HG03280 (cell line): Measurements from ENCODE around the gene GLRX5.

ENCODE experiments used
- ATAC-seq: cut with Tn5 transposase; IDR thresholded peaks from one replicate; pipeline ENCODE4 v1.9.1; 2021; ENCODE audit warnings: mild to moderate bottlenecking, moderate library complexity; ENCODE audit not compliant: unreplicated experiment

Gene GLRX5

DNA sequence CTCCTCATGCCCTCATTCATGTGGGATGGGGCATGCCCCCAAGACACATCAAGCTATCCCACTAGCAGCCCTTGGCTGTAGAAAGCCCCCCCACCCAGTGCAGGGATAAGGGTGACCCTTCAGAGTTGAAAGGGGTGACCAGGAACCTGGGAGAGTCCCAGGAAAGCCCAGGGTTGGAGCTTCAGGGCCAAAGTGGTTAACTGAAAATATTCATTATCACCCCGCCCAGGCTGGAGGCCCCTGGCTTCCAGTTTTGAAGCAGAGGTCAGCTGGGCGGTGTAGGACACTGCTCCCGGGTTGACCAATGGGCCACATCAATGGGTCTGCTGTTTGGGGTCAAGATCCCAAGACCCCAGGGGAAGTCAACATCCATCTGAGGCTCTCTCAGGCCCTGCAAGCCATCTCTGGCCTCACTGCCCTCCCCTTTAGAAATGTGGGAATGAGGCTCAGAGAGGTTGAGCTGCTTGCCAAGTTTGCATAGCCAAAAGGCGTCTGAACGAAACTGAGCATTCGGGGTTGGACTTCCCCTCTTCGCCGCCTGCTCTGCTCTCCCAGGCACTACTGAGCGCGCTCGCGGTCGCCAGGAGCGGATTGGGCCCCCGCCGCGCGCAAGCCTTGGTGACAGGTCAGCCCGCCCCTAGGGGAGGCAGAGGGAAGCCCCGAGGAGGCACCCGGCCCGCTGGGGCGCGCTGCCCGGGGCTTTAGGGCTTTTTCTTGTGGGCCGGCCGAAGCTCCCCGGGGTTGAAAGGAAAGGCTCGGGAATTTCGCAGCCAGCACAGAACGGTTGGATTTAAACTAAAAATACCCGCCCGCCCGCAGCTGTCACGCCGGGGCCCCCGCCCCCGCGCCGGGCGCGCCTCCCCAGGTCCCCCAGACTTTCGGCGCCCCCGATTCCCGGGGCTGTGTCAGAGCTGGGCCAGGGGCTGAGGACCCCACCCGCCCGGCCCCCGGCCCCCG is 19.0 kb upstream of the GLRX5 start:
- peak; percentile 79 for ATAC-seq

DNA sequence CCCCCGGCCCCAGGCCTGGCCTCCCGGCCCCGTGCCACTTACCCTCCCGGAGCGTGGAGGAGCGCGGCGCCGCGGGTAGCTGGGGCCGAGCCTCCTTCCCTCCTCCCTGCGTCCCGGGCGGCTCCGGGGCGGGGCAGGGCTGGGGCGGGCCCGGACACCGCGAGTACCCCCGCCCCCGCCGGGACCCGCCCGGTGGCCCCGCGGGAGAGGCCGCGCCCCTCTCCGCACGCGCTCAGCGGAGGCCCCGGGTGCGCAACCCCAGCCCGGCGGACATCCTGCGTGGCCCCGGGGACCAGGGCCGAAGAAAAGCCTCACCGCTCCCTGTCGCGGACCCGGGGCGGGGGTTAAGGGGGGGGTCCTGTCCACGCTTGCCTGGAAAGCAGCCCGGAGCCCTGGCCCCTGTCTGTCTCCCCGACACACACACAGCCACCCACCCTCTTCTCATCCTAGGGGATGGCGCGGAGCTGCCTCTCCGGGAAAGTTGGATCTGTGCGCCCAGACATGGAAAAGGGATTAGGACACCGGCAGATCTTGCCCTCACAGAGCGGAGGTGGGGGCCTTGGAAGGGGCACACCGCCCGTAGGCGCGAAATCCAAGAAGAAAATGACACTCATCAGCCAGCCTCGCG is 18.2 kb upstream of the GLRX5 start, which contains the start of gene SYNE3:
TSS of gene SYNE3 (minus strand) at position 97 of the 628 bp plus-strand sequence. CDS start 40,829 bp downstream, outside the sequence.
- peak; percentile 46 for ATAC-seq

DNA sequence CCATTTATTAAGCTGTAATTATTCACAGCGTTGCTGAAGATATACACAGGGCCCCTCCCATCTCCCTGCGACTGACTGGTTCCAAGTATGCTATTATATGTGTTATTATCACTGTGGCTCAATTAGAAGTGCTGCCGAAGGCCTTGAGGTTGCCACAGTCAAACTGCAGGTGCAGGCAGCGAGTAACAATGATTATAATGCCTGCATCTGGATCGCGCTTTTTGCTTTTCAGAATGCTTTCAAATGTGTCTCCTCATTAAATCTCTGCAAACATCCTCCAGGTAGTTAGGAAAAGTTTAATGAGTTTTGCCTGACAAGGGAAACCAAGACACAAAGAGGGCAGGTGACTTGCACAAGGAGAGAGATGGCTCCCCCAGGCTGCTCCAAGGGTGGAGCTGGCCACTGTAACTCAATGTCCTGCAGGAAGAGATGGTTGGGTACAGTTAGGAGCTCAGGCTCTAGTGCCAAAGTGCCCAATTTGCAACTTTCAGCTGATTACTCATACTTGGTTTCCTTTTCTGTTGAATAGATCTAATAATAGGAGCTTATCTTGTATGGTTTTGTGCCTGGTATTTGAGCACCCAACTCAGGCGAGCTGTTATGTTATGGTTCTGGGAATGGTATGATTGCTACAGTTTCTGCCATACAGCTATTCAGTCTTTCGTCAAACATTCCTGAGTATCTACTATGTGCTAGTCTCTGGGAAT is 16.7 kb upstream of the GLRX5 start:
- no peak for ATAC-seq

DNA sequence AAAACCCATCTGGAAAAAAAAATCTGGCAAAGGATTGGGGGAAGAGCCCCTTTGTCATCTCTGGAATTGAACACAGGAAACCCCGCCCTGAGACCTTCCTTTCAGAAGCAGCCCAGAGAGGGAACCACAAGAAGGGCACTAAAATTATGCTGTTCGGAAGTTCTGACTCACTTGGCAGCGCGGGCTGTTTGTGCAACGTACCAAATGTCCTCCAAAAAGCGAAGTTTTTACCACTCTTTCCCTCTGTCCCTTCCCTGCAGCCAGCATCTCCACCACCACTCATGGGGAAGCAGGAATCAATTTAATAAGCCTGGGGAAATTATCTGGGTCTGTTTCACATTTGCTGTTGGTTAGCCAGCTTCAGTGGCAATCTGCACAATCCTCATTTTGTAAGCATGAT is 15.2 kb upstream of the GLRX5 start:
- ATAC-seq: no peak

DNA sequence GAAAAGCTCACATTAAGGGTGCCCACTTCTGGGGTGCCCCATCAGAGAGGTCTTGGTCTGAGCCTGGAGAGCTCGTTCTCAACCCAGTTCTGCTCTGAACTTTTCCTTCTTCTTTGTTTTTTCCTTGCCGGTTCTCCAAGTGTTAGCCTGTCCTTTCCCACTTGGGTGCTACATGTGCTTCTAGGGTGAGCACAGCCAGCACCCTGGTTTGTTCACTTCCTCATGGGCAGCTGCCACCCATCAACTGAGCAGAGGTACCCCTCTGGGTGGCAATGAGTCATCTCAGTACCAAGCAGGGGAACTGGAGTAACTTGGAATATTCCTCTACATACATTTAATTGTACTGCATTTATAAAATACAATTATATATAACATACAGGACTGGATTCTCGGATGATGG is 14.5 kb upstream of the GLRX5 start:
- no peak for ATAC-seq

DNA sequence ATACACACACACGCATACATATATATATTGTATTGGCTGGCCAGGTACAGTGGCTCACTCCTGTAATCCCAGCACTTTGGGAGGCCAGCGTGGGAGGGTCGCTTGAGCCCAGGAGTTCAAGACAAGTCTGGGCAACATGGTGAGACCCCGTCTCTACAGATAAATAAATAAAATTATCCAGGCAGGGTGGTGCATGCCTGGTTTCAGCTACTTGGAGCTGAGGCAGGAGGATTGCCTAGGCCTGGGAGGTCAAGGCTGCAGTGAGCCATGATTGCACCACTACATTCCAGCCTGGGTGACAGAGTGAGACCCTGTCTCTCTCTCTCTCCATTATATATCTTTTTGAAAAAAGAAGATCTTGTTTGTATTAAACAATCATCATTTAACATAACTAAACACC is 13.8 kb upstream of the GLRX5 start:
- no peak for ATAC-seq

DNA sequence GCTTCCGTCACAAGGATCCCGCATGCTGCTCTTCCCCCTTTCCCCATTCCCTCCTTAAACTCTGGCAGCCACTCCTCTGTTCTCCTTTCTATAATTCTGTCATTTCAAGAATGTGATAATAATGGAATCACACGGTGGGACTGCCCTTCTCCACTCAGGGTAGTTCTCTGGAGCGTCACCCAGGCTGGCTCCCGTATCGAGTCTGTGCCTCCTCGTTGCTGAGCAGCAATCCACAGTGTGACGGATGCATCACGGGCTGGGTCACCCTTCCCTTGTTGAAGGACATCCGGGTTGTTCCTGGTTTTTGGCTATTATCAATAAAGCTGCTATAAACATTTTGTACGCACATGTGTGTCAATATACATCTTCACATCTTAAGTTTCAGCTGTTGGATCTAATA is 12.7 kb upstream of the GLRX5 start:
- no peak for ATAC-seq

DNA sequence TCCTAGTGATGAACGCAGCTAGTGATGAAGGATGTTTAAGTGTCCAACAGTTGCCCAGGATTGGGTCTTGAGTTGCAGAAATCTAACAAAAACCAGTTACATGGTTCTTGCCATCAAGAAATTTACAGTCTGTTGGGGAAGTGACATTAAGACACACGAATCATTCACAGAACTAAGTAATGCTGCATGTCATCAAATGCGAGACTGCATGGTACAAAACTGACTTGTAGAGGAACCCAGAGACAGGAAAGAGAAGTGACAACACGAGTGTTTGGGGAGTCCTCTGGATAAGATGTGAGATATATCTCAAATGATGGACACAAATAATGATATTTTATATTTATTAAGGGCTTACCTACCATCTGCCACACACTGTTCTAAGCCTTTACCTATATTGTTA is 12.3 kb upstream of the GLRX5 start:
- no peak for ATAC-seq

DNA sequence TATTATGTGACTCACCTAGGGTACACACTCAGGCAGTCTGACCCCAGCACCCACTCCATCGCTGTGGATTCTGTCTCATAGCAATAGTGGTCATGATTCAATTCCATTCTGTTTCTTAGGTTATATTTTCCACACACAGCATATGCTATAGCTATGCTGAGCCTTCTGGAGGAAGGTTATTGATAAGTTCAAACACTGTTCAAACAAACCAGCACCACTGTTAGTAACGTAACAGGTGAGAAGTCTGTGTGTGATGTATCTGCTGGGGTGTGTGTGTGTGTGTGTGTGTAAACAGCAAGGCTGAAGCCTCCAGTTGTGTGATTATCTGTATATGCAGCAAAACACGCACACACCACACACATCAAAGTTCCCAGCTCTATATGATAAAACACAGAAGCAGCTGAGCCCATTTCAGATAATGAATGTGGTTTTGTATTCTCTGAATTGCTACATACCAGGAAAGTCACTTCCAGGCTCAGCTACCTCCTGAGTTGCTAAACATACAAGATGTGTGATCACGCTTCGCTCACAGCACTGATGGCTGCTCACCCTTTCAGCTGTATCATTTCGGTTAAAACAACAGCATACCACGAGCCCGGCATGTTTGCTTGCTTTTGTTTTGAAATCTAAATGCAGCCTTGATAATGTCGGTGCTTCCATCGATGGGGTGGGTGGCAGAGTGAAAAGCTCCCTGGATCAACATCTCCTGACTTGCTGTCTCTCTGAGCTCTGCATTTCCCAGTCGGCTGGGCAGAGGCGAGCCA is 11.6 kb upstream of the GLRX5 start:
- no peak for ATAC-seq

DNA sequence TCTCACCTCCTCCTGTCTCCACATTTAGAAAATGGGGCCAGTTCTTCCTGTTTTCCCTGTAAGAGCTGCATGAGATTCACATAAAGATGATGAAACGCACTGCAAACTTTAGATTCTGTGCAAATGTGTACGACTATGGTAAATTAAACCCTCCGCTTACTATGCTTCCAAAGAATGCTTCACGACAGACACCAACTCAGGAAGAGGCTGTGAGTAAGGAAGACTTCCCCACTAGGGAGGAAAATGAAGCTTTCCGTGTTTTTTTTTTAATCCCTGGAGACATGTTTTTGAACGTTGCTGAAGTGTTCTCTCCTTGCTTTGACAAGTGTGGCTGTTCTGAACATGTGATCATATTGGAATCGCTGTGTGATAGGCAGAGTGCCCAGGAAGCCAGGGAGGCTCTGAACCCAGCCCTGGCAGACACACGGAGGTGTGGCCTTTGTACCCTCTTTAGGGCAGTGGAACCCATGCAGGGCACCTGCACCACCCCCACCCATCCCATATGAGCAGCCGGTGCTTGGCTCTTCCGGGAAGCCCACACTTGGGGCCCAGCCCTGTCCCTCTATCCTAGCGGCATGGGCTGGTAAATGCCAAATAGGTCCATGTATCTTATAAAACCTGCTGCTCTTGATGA is 10.9 kb upstream of the GLRX5 start:
- no peak for ATAC-seq

DNA sequence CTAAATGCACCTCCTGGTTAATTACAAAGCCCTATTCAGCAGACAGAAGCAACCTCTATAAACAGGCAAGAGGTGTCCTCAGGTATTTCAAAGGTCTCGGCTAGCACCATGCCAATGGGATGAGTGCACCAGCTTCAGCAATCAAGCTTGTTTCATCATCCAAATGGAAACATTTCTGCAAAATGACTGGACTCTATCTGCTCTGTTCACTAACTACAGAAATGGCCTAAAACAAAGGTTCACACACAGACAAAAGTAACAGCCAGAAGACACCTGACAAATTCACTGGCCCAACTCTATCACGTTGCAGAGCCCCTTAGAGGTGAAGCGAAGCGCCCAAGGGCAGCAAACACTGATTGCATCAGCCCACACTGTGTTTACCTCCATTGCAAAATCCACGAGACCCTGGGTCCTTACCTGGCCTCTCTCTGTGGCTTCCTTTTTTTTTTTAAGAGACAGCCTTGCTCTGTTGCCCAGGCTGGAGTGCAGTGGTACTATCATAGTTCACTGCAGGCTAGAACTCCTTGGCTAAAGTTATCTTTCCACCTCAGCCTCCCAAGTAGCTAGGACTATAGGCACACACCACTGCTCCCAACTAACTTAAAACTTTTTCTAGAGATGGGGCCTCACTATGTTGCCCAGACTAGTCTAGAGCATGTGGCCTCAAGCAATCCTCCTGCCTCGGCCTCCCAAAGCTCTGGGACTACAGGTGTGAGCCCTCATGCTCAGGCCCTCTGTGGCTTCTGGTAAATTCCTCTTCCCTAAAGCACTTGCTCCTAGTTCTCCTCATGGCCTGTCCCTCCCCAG is 9.9 kb upstream of the GLRX5 start:
- ATAC-seq: no peak

DNA sequence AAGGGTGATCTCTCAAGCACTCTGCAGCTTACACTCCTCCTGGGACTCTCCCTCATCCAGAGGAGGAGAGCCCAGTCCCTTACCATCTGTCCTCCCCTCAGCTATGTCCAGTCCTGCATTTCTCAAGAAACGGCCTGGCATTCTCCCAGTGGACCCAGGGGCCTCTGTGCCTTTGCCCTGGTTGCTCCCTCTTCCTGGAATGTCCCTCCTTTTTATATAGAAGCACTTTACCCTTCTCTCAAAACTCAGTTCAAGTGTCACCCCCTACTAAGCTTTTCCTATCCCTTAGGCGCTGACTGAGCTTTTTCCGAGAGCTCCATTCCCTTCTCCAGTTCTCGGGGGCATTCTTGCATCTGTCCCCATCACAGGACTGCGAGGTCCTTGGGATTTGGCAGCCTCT is 8.9 kb upstream of the GLRX5 start:
- ATAC-seq: no peak

DNA sequence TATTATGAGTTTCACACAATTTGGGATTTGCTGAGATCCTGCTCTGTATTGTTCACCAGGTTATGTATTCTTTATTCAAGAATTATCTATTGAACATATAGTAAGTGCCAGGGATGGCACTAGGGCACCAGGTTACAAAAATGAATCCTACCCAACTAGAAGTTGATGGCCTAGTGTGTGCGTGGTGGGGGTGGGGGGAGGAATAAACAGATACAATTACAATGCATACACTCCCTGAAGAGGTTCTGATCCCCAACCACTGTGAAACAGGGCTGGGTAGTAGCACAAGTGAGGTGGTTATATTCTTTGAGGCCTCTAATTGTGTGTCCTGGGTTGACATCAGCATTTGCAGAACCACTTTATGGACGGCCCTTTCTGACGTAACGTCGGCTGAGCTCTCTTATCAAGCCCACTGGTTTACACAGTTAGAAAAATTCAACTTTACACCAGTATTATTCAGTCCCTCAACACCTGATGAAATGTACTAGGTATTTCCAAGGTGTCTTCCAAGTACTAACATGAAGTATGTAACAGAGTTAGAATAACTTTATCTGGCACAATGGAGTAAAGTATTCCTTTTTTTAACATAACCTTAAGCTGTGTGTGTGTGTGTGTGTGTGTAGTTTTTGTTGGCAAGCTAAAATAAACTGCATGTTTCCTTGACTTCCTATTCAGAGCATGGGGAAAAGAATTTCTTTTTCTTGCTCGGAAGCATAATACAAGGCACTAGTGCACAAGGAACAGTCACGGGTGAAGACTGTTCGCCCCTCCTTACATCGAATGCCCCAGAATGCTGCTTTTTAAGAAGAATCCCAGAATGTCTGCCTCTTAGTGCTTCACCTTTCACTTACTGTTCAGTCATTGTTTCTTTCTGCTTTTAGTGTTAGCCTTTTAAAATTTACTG is 8.1 kb upstream of the GLRX5 start:
- ATAC-seq: no peak

DNA sequence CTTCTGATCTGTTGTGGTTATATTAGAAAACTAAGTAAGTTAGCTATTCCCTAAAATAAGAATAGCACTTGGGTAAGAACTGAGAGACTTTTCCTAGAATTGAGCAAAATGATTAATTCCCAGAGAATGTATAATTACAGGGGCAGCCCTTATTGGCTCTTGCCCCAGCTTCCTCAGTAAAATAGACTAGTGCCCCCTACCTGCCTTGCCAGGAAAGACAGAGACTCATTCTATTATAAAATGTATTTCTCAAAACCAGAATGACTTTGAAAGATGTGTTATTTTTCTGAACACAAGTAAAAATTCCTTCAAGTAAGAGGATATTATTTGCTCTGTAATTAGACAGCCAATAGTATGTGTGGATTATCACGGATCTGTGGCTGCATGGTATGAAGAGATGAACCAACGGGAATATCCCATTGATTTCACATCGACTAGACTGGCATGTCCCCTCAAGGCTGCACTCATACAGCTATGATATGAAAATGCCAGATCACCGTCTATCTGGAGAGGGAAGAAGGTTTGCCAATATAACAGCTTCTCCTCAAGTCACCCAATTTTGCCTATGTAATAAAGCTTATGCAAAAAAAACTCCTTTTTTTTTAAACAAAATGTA is 7.4 kb upstream of the GLRX5 start:
- ATAC-seq: no peak

DNA sequence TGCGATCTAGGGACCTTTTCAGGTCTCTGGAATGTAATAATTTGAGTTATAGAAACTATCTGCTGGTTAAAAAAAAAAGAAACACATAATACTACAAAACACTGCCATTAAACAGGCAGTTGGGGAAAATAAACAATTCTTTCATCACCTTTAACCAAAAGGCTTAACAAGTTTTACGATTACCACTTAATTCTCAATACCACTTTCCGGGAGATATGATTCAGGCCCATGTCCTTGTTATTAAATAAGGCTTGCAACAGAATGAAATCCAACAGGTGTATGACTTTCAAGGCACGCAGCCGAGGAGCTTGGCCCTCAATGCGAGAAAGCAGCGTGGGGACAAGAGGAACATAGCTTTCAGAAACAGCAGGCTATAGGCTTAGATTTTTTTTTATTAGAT is 5.6 kb upstream of the GLRX5 start:
- no peak for ATAC-seq

DNA sequence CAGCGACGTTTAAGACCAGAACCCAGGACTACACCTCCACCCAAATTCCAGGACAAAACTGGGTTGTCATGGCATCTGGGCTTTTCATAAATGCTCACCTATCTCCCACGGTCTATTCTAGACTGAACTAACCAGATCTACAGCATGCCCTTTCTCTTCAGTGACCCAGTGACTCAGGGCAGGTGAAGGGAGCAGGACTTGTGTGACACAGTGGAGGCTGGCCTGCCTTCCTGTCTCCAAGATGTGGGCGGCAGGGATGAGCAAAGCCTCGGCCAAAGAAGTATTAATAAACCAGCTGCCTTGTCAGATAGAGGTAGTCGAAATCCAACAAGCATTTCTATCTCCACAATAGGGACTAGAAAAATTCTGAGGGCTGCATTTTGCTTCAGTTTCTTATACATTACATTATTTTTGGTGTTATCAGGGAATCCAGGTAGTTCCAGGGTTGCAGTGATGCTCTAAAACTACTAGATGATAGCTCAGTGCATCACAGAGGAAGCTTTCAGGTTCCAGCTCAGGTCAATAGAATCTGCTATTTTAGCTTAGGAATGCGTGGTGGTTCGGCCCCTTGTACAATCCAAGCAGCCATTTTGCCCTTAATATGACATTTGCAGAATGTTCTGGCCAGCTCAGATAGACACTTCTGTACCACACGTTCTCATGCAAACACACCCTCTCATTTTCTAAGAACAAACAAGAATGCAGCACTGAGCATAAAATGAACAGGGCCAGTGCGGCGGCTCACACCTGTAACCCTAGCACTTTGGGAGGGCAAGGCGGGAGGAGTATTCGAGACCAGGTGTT is 4.2 kb upstream of the GLRX5 start:
- ATAC-seq: no peak

DNA sequence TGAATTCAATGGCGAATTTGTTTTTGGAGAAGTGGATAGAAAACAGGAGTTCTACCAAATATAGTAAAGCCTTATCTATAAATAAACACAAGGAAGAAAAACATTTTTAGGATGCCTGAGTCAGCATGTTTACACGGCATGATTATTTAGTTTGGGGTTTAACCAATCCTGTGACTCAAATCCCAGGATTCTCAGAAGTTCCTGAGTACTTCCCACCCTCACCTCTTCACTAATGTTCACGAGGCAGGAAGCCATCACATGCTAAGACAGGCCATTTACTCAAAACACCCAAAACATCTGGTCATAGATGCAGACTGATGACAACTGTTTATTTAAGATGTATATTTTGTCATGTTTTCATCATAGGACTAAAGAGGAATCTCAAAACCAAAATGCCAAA is 3.4 kb upstream of the GLRX5 start:
- ATAC-seq: no peak
